Right ventricle myocardium superior (tissue), 1 donor: ENCODE measurements around the gene TRPV5. TPM values are rescaled to one million over a fixed set of nuclear protein-coding genes. Genes with fewer than 3 reads are reported as not detected.

Experiments
- ATAC-seq: fragments of 200-7000 bp; cut with Tn5 transposase; one replicate; pipeline ENCODE4 v1.9.1; 2020; ENCODE audit warnings: mild to moderate bottlenecking; ENCODE audit not compliant: poor library complexity
- DNase-seq: peaks from one replicate; pipeline ENCODE4 v3.0.0-alpha.2; 2020
- intact Hi-C: fragments of 100-400 bp; cut with DNase I; formaldehyde crosslinking; loops from one replicate; pipeline ENCODE4 v1.11.2; 2022
- total RNA-seq: library from RNA; stranded (reverse); fragmentation: NEBNext Ultra II Directional; extraction: Animal tissue kit (Norgen Biotek cat#: 25700); gene quantifications from one replicate; pipeline ENCODE4 v1.2.1, GENCODE V29; 2021
- donor health status: DM: no; HTN: yes; CAD: no; lungs with severe emphysema.

The TRPV5 gene
- total RNA-seq, 1 donor from 2014 or later, result not detected

- DNase-seq (no peak), ATAC-seq (no peak)
- intact Hi-C loops, result no loop called here
Observed at GRCh38 chr7:142878315-142878714, 55.2 kb downstream of the TRPV5 start.

GRCh38 chr7:142876991-142877910 is 56.3 kb downstream of the TRPV5 start:
- intact Hi-C loops, result no loop called here
- ATAC-seq (no peak), DNase-seq (no peak)

- ATAC-seq (no peak), DNase-seq (no peak)
- intact Hi-C loops, result no loop called here
Observed at GRCh38 chr7:142876236-142876960, 57.1 kb downstream of the TRPV5 start.

- ATAC-seq (no peak), DNase-seq (no peak)
- intact Hi-C loops, result no loop called here
Observed at GRCh38 chr7:142875456-142875855, 58.1 kb downstream of the TRPV5 start.

- intact Hi-C loops, result no loop called here
- DNase-seq, result no peak
Observed at GRCh38 chr7:142874837-142875236, 58.7 kb downstream of the TRPV5 start.

GRCh38 chr7:142874409-142874808 is 59.1 kb downstream of the TRPV5 start:
- no peak for ATAC-seq
- intact Hi-C loops, result no loop called here
- no peak for DNase-seq

More at GRCh38 chr7:142874837-142875236, 58.7 kb downstream of the TRPV5 start:
- ATAC-seq, result no peak

- DNase-seq, result no peak
- intact Hi-C loops, result no loop called here
- no peak for ATAC-seq
Observed at GRCh38 chr7:142873871-142874270, 59.7 kb downstream of the TRPV5 start.

- intact Hi-C loops, result no loop called here
Observed at GRCh38 chr7:142873281-142873784, 60.2 kb downstream of the TRPV5 start.

GRCh38 chr7:142872106-142872675 is 61.4 kb downstream of the TRPV5 start:
- intact Hi-C loops, result no loop called here
- DNase-seq (no peak), ATAC-seq (no peak)

More at GRCh38 chr7:142873281-142873784, 60.2 kb downstream of the TRPV5 start:
- no peak for DNase-seq
- no peak for ATAC-seq

GRCh38 chr7:142871260-142872105 is 62.1 kb downstream of the TRPV5 start:
- ATAC-seq (no peak), DNase-seq (no peak)
- intact Hi-C loops, result no loop called here

GRCh38 chr7:142870566-142871259 is 62.8 kb downstream of the TRPV5 start:
- intact Hi-C loops, result no loop called here
- ATAC-seq (no peak), DNase-seq (no peak)

GRCh38 chr7:142870147-142870559 is 63.4 kb downstream of the TRPV5 start:
- DNase-seq (no peak), ATAC-seq (no peak)
- intact Hi-C loops, result no loop called here

GRCh38 chr7:142869434-142869833 is 64.1 kb downstream of the TRPV5 start:
- ATAC-seq (no peak), DNase-seq (no peak)
- intact Hi-C loops, result no loop called here

GRCh38 chr7:142868986-142869415 is 64.5 kb downstream of the TRPV5 start:
- DNase-seq (no peak), ATAC-seq (no peak)
- intact Hi-C loops, result no loop called here

GRCh38 chr7:142868188-142868985 is 65.2 kb downstream of the TRPV5 start:
- intact Hi-C loops, result no loop called here
- DNase-seq (no peak), ATAC-seq (no peak)

GRCh38 chr7:142867398-142868187 is 66.0 kb downstream of the TRPV5 start:
- no peak for ATAC-seq
- DNase-seq, result no peak
- intact Hi-C loops, result no loop called here

GRCh38 chr7:142867097-142867378 is 66.5 kb downstream of the TRPV5 start:
- ATAC-seq (no peak), DNase-seq (no peak)
- intact Hi-C loops, result no loop called here
